Measurements from ENCODE around the gene GMEB2.
A peak's percentile ranks its signal among the peaks of the same experiment; 100 is the strongest.
"Not testable (repeated sequence)": the region's sequence is repeated elsewhere in the genome, so short reads cannot be mapped to it uniquely, and the experiment has no call there.

Gene GMEB2

GRCh38 chr20:63656451-63656850, 29.6 kb upstream of the GMEB2 start:
- no peak for TF ChIP-seq CTCF (IDR thresholded peaks at IDR 0.05; ENCODE audit: insufficient read depth, low read depth, low read length, missing control alignments)
- no peak for DNase-seq (ENCODE audit: low read depth)
- H3K4me3 ChIP-seq (ENCODE audit: low read length): no peak overlapping the region

- no peak for TF ChIP-seq CTCF (IDR thresholded peaks at IDR 0.05; ENCODE audit: insufficient read depth, low read depth, low read length, missing control alignments)
- no peak for DNase-seq (ENCODE audit: low read depth)
- H3K4me3 ChIP-seq (ENCODE audit: low read length): no peak overlapping the region
Observed at GRCh38 chr20:63655249-63655648, 28.3 kb upstream of the GMEB2 start.

- no peak for TF ChIP-seq CTCF (IDR thresholded peaks at IDR 0.05; ENCODE audit: insufficient read depth, low read depth, low read length, missing control alignments)
- H3K4me3 ChIP-seq (ENCODE audit: low read length): no peak overlapping the region
- no peak for DNase-seq (ENCODE audit: low read depth)
Observed at GRCh38 chr20:63653974-63654668, 27.2 kb upstream of the GMEB2 start.

- DNase-seq (ENCODE audit: low read depth): peak; percentile 77
- no peak within 1 kb of the TSS for H3K4me3 ChIP-seq (ENCODE audit: low read length)
- no peak for TF ChIP-seq CTCF (IDR thresholded peaks at IDR 0.05; ENCODE audit: insufficient read depth, low read depth, low read length, missing control alignments)
Observed at GRCh38 chr20:63653041-63653973, 26.4 kb upstream of the GMEB2 start, which contains the start of gene STMN3. Gene STMN3 (minus strand): TSS chr20:63653424. CDS start chr20:63653345, 79 bp downstream.

- H3K4me3 ChIP-seq (ENCODE audit: low read length): no peak overlapping the region
- no peak for DNase-seq (ENCODE audit: low read depth)
- no peak for TF ChIP-seq CTCF (IDR thresholded peaks at IDR 0.05; ENCODE audit: insufficient read depth, low read depth, low read length, missing control alignments)
Observed at GRCh38 chr20:63652192-63652980, 25.5 kb upstream of the GMEB2 start.

GRCh38 chr20:63651942-63652191, 25.0 kb upstream of the GMEB2 start:
- DNase-seq (ENCODE audit: low read depth): no peak
- TF ChIP-seq CTCF (IDR thresholded peaks at IDR 0.05; ENCODE audit: insufficient read depth, low read depth, low read length, missing control alignments): no peak
- H3K4me3 ChIP-seq (ENCODE audit: low read length): no peak overlapping the region

- not testable (repeated sequence) for H3K4me3 ChIP-seq (ENCODE audit: low read length); DNase-seq (ENCODE audit: low read depth)
Observed at GRCh38 chr20:63650486-63650885, 23.6 kb upstream of the GMEB2 start.
